Activated CD4-positive, alpha-beta T cell treated with anti-CD3 and anti-CD28 coated beads, Interleukin-2, amount 50 U/mL, for 24 hours (primary cell): Measurements from ENCODE around the gene FSD2.
"Not testable (repeated sequence)": the region's sequence is repeated elsewhere in the genome, so short reads cannot be mapped to it uniquely, and the experiment has no call there.

Experiments used
- DNase-seq, 2 donors: peaks; one replicate each; pipeline ENCODE4 v3.0.0-alpha.2; 2020; ENCODE audit warnings: low read depth in 1 of 2, low spot score in 1 of 2

The FSD2 gene

DNA sequence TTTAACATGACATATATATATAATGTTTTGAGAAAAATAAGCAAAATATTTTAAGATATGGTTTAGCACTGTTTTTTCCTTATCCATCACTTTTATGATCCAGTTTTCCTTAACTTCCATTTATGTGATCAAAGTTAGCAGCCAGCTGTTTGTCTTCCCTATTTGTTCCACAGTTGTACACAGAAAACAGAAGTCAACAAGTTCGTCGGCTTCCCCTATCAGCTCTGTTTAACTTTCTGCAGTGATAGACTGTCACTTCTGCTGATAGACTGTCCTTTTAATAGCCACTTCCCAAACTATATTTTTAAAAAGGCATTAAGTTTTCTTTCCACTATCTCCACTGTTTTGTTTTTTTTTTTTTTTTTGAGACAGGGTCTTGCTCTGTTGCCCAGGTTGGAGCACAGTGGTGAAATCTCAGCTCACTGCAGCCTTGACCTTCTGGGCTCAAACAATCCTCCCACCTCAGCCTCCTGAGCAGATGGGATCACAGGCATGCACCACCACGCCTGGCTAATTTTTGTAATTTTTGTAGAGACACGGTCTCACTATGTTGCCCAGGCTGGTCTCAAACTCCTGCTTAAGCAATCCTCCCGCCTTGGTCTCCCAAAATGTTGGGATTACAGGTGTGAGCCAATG, 7.2 kb downstream of the FSD2 start:
- no peak for DNase-seq

DNA sequence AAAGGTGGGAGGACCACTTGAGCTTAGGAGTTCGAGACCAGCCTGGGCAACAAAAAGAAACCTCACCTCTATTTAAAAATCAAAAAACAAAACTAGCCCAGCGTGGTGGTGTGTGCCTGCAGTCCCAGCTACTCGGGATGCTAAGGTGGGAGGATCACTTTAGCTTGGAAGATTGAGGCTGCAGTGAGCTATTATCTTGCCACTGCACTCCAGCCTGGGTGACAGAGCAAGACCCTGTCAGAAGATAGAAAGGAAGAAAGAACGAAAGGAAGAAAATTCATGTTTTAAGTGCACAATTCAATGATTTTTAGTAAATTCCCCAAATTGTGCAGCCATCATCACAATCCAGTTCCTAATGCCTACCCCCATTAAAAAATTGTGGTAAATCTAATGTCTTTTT, 7.8 kb downstream of the FSD2 start:
- no peak for DNase-seq

GRCh38 chr15:82793737-82794136, 12.1 kb downstream of the FSD2 start:
- no peak for DNase-seq

- DNase-seq = no peak
Measured at GRCh38 chr15:82792068-82792467, 13.8 kb downstream of the FSD2 start.

- DNase-seq = no peak
Measured at GRCh38 chr15:82790321-82790720, 15.5 kb downstream of the FSD2 start.

GRCh38 chr15:82789491-82789890, 16.4 kb downstream of the FSD2 start:
- DNase-seq = no peak

GRCh38 chr15:82788496-82788895, 17.4 kb downstream of the FSD2 start:
- DNase-seq = no peak

- no peak for DNase-seq
Measured at GRCh38 chr15:82781349-82781748, 24.5 kb downstream of the FSD2 start.

DNA sequence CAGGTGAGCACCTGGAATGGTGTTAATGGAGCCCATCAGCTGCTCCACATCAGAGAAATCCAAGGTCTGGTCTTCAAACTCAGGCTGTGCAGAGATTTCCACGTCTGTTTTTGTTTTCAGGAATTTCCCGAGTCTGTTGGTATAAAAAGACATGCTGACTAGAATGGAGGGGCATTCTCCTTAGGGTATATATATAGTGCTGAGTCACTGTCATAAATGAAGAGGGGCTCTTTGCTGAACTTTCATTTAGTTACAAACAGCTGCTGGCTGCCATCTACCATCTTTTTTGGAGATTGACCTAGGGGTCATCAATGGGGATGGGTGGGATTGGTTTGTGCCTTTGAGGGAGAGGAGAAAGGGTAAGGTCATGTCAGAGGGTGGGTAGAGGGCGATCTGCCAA, 27.1 kb downstream of the FSD2 start:
- DNase-seq = no peak

DNA sequence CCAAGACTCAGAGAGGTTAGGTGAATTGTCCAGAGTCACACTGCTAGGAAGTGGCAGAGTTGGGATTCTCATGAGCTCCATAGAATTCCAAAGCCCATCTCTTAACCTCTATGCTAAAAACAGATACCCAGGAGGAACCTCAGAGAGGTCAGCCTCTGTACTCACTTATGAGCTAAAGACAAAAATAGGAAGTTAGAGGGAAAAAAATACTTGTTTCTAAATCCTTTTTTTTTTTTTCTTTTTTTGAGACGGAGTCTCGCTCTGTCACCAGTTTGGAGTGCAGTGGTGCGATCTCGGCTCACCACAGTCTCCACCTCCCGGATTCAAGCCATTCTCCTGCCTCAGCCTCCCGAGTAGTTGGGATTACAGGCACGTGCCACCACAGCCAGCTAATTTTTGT, 31.4 kb downstream of the FSD2 start:
- no peak for DNase-seq

- DNase-seq = no peak
Measured at GRCh38 chr15:82771789-82772607, 33.9 kb downstream of the FSD2 start.

- no peak for DNase-seq
Measured at GRCh38 chr15:82768414-82769054, 37.3 kb downstream of the FSD2 start.

GRCh38 chr15:82767163-82767829, 38.6 kb downstream of the FSD2 start:
- DNase-seq = no peak

DNA sequence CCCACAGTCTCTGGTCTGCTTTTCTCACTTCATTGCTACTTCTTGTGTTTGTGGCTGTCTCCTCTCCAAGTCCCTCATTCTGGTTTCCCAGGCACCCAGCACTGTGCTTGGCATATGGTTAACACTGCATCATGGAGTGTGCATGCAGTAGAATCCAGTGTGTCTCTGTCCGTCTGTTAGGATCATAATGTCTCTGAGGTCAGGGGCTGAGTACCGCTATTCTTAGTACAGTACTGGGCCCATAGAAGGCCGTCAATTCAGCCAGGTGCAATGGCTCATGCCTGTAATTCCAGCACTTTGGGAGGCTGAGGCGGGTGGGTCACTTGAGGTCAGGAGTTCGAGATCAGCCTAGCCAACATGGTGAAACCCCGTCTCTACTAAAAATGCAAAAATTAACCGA, 39.7 kb downstream of the FSD2 start:
- not testable (repeated sequence) for DNase-seq

- DNase-seq = no peak
Measured at GRCh38 chr15:82764740-82765139, 41.1 kb downstream of the FSD2 start.

- no peak for DNase-seq
Measured at GRCh38 chr15:82764117-82764490, 41.8 kb downstream of the FSD2 start.

- DNase-seq = no peak
Measured at GRCh38 chr15:82763361-82764116, 42.3 kb downstream of the FSD2 start.

DNA sequence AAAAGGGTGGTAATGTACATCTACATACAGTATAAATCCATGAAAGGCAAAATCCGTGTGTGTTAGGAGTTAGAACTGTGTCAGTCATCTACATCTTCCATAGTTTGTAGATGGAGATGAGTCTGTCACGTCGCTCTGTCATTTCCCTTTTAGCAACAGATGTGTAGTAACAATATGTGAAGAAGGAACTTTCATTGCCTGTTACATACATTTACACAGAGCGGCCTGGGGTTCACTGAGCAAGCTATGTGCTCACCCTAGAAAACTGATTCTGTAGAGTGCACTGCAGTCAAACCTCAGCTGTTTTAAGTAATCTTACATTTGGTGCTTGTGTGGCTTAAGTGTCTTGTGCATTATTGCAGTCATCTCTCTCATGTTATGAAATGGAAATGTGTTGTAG, 54.6 kb downstream of the FSD2 start:
- DNase-seq = no peak

DNA sequence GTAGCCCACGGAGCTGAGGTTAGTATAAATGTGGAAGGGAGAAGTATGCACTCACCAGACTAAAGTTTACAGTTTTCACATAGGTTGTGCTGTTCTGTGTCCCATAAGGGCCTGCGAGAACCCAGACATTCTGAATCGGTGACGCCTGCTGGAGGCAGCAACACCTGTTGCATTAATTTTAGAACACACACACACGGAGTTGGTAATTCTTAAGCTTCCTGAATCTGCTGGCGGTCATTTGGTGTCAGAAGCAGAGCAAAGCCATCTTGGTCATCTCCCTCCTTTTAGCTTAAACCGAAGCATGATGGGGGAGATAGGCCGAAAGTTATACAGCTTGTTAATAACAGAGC, 55.1 kb downstream of the FSD2 start:
- no peak for DNase-seq

GRCh38 chr15:82749951-82750830, 55.7 kb downstream of the FSD2 start:
- DNase-seq = peak; percentile 62 to 86
